SK-N-SH (cell line): Measurements from ENCODE around the gene NT5C.

Experiments used
- ELF1 ChIP-seq: IDR thresholded peaks from 2 replicates; pipeline ENCODE4 v1.4.0; 2012
- EZH2phosphoT487 ChIP-seq: fragments of 200-600 bp; sonication (generic); IDR thresholded peaks from 2 replicates; pipeline ENCODE4 v1.6.1; 2017; ENCODE audit warnings: low read depth, mixed run types, mild to moderate bottlenecking, antibody characterized with exemption, moderate library complexity, borderline replicate concordance
- GABPA ChIP-seq: IDR thresholded peaks from 2 replicates; pipeline ENCODE4 v1.4.0; 2012; ENCODE audit warnings: low read depth, mild to moderate bottlenecking
- JUND ChIP-seq: IDR thresholded peaks from 2 replicates; pipeline ENCODE4 v1.4.0; 2012
- MXI1 ChIP-seq: IDR thresholded peaks from 2 replicates; pipeline ENCODE4 v1.6.1; 2012; ENCODE audit warnings: mild to moderate bottlenecking, low read depth, low read length, improper control_type of control experiment
- POLR2AphosphoS5 ChIP-seq: IDR thresholded peaks from 2 replicates; pipeline ENCODE4 v1.6.1; 2012; ENCODE audit warnings: low read depth, low read length
- RCOR1 ChIP-seq: fragments of 150-350 bp; IDR thresholded peaks from 2 replicates; pipeline ENCODE4 v1.6.1; 2017; ENCODE audit warnings: antibody characterized with exemption, low read length
- RFX5 ChIP-seq: IDR thresholded peaks from 2 replicates; pipeline ENCODE4 v1.6.1; 2012; ENCODE audit warnings: mild to moderate bottlenecking, improper control_type of control experiment, low read length
- RXRA ChIP-seq: IDR thresholded peaks from 2 replicates; pipeline ENCODE4 v1.4.0; 2012; ENCODE audit warnings: low read depth, mild to moderate bottlenecking, borderline replicate concordance
- TCF12 ChIP-seq: IDR thresholded peaks from 2 replicates; pipeline ENCODE4 v1.4.0; 2012
- TF ChIP-seq, protein P1 (sequence below): IDR thresholded peaks from 2 replicates; pipeline ENCODE4 v1.4.0; 2012; ENCODE audit warnings: low read depth, borderline replicate concordance
- TF ChIP-seq, protein P2 (sequence below): fragments of 200-600 bp; sonication (generic); IDR thresholded peaks from 2 replicates; pipeline ENCODE4 v1.6.1; 2017; ENCODE audit warnings: antibody characterized with exemption, mild to moderate bottlenecking, moderate library complexity
- TF ChIP-seq, protein P3 (sequence below): IDR thresholded peaks from 2 replicates; pipeline ENCODE4 v1.4.0; 2012; ENCODE audit warnings: low read depth
- TF ChIP-seq, protein P4 (sequence below): IDR thresholded peaks from 2 replicates; pipeline ENCODE4 v1.6.1; 2012; ENCODE audit warnings: mild to moderate bottlenecking, low read depth, low read length, moderate library complexity

- TF ChIP-seq MXI1 = no peak
- TF ChIP-seq, protein P1, sequence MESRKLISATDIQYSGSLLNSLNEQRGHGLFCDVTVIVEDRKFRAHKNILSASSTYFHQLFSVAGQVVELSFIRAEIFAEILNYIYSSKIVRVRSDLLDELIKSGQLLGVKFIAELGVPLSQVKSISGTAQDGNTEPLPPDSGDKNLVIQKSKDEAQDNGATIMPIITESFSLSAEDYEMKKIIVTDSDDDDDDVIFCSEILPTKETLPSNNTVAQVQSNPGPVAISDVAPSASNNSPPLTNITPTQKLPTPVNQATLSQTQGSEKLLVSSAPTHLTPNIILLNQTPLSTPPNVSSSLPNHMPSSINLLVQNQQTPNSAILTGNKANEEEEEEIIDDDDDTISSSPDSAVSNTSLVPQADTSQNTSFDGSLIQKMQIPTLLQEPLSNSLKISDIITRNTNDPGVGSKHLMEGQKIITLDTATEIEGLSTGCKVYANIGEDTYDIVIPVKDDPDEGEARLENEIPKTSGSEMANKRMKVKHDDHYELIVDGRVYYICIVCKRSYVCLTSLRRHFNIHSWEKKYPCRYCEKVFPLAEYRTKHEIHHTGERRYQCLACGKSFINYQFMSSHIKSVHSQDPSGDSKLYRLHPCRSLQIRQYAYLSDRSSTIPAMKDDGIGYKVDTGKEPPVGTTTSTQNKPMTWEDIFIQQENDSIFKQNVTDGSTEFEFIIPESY = no peak
- no peak for TF ChIP-seq GABPA
- no peak for TF ChIP-seq JUND
- TF ChIP-seq, protein P2, sequence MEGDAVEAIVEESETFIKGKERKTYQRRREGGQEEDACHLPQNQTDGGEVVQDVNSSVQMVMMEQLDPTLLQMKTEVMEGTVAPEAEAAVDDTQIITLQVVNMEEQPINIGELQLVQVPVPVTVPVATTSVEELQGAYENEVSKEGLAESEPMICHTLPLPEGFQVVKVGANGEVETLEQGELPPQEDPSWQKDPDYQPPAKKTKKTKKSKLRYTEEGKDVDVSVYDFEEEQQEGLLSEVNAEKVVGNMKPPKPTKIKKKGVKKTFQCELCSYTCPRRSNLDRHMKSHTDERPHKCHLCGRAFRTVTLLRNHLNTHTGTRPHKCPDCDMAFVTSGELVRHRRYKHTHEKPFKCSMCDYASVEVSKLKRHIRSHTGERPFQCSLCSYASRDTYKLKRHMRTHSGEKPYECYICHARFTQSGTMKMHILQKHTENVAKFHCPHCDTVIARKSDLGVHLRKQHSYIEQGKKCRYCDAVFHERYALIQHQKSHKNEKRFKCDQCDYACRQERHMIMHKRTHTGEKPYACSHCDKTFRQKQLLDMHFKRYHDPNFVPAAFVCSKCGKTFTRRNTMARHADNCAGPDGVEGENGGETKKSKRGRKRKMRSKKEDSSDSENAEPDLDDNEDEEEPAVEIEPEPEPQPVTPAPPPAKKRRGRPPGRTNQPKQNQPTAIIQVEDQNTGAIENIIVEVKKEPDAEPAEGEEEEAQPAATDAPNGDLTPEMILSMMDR = no peak
- no peak for TF ChIP-seq RFX5
- TF ChIP-seq, protein P3, sequence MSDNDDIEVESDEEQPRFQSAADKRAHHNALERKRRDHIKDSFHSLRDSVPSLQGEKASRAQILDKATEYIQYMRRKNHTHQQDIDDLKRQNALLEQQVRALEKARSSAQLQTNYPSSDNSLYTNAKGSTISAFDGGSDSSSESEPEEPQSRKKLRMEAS = no peak
- TF ChIP-seq POLR2AphosphoS5 = no peak
- TF ChIP-seq, protein P4, sequence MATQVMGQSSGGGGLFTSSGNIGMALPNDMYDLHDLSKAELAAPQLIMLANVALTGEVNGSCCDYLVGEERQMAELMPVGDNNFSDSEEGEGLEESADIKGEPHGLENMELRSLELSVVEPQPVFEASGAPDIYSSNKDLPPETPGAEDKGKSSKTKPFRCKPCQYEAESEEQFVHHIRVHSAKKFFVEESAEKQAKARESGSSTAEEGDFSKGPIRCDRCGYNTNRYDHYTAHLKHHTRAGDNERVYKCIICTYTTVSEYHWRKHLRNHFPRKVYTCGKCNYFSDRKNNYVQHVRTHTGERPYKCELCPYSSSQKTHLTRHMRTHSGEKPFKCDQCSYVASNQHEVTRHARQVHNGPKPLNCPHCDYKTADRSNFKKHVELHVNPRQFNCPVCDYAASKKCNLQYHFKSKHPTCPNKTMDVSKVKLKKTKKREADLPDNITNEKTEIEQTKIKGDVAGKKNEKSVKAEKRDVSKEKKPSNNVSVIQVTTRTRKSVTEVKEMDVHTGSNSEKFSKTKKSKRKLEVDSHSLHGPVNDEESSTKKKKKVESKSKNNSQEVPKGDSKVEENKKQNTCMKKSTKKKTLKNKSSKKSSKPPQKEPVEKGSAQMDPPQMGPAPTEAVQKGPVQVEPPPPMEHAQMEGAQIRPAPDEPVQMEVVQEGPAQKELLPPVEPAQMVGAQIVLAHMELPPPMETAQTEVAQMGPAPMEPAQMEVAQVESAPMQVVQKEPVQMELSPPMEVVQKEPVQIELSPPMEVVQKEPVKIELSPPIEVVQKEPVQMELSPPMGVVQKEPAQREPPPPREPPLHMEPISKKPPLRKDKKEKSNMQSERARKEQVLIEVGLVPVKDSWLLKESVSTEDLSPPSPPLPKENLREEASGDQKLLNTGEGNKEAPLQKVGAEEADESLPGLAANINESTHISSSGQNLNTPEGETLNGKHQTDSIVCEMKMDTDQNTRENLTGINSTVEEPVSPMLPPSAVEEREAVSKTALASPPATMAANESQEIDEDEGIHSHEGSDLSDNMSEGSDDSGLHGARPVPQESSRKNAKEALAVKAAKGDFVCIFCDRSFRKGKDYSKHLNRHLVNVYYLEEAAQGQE = no peak
- no peak for TF ChIP-seq EZH2phosphoT487
- no peak for TF ChIP-seq ELF1
- TF ChIP-seq RCOR1 = no peak
- no peak for TF ChIP-seq RXRA
- no peak for TF ChIP-seq TCF12
These were observed 39.7 kb downstream of the NT5C start for GRCh38 chr17:75091855-75092327.
